GM12801 (cell line): ENCODE data around the gene FICD.

ENCODE experiments used
- TF ChIP-seq, protein P1 (sequence below): IDR thresholded peaks from one replicate; pipeline ENCODE4 v1.5.1; 2011; ENCODE audit warnings: control low read depth; ENCODE audit not compliant: insufficient read length; ENCODE audit errors: extremely low read depth

FICD gene

DNA sequence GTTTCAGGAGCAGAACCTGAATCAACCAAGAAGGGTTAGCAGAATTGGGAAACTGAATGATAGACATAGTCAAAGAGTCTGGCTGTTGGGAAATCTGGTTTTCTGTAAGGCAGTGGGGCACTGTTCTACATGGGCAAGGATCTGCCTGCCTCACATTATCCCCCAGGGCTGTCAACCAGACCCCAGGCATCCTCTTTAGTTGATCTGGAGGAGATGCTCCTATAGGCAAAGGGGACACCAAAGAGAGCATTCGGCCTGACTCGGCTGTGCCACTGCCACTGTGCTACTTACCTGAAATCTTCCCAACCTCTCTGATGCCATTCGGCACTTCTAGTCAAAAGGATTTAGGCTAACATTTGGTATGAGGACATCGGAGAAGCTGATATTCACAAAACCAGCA is 51.4 kb downstream of the FICD start:
- TF ChIP-seq, protein P1, sequence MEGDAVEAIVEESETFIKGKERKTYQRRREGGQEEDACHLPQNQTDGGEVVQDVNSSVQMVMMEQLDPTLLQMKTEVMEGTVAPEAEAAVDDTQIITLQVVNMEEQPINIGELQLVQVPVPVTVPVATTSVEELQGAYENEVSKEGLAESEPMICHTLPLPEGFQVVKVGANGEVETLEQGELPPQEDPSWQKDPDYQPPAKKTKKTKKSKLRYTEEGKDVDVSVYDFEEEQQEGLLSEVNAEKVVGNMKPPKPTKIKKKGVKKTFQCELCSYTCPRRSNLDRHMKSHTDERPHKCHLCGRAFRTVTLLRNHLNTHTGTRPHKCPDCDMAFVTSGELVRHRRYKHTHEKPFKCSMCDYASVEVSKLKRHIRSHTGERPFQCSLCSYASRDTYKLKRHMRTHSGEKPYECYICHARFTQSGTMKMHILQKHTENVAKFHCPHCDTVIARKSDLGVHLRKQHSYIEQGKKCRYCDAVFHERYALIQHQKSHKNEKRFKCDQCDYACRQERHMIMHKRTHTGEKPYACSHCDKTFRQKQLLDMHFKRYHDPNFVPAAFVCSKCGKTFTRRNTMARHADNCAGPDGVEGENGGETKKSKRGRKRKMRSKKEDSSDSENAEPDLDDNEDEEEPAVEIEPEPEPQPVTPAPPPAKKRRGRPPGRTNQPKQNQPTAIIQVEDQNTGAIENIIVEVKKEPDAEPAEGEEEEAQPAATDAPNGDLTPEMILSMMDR: no peak

DNA sequence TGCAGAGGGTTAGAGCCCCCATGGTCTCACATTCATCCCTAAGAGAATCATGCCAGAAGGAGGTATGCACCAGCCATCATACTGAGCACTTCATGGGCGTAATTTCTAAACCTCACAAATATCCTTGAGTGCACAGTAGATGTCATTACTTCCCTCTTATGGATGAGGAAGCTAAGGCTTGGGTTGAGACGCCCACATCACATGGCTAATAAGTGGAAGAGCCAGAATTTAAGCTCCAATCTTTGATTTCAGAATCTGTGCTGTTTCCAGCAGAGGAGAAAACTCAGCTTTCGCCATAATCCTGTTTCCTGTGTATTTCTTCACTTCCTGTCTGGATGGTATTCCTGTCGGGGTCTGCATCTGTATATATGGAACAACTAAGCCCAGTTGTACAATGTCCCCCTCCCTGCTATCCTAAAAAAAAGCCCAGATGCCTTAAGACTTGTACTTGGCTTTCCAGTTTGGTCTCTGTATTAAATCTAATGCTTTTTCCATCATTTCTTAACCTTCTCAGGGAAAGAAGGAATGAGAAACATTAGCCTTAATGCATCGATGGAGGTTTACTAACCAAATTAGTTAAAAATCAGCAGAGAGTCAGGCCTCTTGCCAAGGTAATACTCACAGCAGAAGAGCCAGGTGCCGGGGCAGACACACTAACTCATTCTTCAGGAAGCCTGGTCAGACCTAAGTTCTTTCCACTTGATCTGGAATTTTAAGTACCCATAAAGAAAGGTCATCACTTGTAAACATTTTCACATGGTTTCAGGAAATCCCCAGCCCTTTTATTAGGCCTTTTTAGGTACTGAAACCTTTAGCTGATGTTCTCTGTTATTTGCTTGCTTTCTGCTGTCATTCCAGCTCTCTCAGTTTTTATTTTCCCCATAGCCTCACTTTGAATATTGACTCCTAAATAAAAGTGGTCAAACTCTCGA is 52.6 kb downstream of the FICD start:
- TF ChIP-seq, protein P1: no peak

DNA sequence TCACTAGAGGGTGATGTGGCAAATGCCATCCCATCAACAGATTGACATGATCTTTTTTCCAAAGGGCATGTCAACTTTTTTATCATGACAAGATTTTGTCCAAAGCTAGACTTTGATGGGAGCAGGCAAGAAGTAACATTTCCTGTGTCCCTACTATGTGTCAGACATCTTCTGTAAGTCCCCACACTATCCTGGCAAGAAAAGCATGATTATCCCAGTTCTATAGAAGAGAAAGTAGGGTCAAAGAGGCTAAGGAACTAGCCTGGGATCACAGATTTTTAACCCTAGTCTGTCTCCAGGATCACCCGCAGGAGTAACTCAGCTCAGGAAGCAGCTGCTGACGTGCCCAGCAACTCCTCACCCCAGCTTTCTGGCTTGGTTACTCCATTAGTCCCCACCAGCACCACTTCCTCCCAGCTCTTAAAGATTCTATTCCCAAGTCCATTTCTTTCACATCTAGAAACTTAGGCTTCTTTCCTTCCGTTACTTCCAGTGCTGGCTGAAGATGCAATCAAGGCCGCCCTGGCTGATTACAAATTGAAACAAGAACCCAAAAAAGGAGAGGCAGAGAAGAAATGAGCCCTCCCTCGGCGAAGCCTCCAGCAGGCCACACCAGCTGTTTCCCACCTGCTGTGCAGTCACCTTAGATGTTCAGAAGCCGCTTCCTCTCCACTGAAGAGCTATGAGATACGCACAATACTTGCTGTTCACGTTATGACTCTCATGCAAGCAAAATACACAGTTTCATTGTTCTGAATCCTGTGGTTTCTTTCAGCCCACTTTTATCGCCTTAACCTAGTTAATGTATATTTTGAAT is 53.5 kb downstream of the FICD start:
- TF ChIP-seq, protein P1: no peak
